ENCODE measurements around the gene LILRB1.
"Not testable (repeated sequence)": the region's sequence is repeated elsewhere in the genome, so short reads cannot be mapped to it uniquely, and the experiment has no call there.

LILRB1 gene

GRCh38 chr19:54667217-54667616 lies 36.9 kb downstream of the LILRB1 start:
- DNase-seq: no peak

GRCh38 chr19:54668353-54668752 lies 38.1 kb downstream of the LILRB1 start:
- no peak for DNase-seq

GRCh38 chr19:54670576-54671357 lies 40.5 kb downstream of the LILRB1 start:
- DNase-seq: no peak

- no peak for DNase-seq
Measured at GRCh38 chr19:54673222-54673621, 42.9 kb downstream of the LILRB1 start.

- no peak for DNase-seq
Measured at GRCh38 chr19:54674021-54674617, 43.8 kb downstream of the LILRB1 start.

GRCh38 chr19:54676210-54676834 lies 46.0 kb downstream of the LILRB1 start:
- not testable (repeated sequence) for DNase-seq

- no peak for DNase-seq
Measured at GRCh38 chr19:54677217-54677616, 46.9 kb downstream of the LILRB1 start.

GRCh38 chr19:54681596-54681995 lies 51.3 kb downstream of the LILRB1 start:
- not testable (repeated sequence) for DNase-seq

GRCh38 chr19:54682306-54682856 lies 52.1 kb downstream of the LILRB1 start:
- DNase-seq: no peak

GRCh38 chr19:54684527-54684926 lies 54.2 kb downstream of the LILRB1 start:
- no peak for DNase-seq
